ENCODE results near the gene HNRNPUL1.

DNA sequence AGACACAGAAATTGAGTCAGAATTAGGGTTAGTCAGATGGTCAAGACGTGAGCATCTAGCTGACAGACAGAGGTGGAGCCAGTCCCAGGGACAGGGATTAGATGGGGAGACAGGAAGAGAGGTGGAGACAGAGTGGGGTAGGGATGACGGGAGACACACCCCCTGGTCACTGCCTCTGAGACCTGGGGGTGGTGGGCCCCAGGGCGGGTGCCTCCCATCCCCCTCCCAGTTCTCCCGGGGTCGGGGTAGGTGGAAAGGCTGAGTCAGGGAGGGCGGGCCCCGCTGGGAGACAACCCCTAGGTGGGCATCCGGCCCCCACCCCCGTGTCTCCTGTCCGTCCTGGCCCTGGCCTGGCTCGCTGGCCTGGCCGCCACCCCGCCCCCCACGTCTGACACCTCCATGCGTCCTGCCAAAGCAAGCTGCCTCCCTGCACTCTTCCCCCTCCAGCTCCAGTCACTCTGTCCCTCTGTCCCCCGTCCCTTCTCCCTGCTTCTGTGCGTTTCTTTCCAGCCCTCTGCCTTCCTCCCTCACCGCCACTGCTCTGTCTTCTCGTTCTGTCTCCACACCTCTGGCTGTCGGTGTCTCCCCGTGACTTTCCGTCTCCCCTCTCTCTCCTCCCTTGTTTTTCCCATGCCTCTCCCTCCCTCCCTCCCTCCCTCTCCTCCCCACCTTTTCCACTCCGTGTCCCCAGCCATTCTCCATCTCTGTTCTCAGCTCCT lies 60.9 kb downstream of the HNRNPUL1 start:
- TF ChIP-seq, protein P1, sequence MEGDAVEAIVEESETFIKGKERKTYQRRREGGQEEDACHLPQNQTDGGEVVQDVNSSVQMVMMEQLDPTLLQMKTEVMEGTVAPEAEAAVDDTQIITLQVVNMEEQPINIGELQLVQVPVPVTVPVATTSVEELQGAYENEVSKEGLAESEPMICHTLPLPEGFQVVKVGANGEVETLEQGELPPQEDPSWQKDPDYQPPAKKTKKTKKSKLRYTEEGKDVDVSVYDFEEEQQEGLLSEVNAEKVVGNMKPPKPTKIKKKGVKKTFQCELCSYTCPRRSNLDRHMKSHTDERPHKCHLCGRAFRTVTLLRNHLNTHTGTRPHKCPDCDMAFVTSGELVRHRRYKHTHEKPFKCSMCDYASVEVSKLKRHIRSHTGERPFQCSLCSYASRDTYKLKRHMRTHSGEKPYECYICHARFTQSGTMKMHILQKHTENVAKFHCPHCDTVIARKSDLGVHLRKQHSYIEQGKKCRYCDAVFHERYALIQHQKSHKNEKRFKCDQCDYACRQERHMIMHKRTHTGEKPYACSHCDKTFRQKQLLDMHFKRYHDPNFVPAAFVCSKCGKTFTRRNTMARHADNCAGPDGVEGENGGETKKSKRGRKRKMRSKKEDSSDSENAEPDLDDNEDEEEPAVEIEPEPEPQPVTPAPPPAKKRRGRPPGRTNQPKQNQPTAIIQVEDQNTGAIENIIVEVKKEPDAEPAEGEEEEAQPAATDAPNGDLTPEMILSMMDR (IDR thresholded peaks at IDR 0.05) = no peak
- peak in 1 of 2 donors; percentile 16 for TF ChIP-seq POLR2A (IDR thresholded peaks at IDR 0.05)

All from thyroid gland (tissue), 4 donors.